Testis (tissue), 3 donors: Measurements from ENCODE around the gene LPAR1. TPM values are rescaled to one million over a fixed set of nuclear protein-coding genes. Genes with fewer than 3 reads are reported as not detected.
"Not testable (repeated sequence)": the region's sequence is repeated elsewhere in the genome, so short reads cannot be mapped to it uniquely, and the experiment has no call there.

Experiments used
- DNase-seq: peaks from one replicate; pipeline ENCODE4 v3.0.0-alpha.2; 2019
- H3K27ac ChIP-seq, 2 donors: fragments of 200-600 bp; sonication (generic); one replicate each; pipeline ENCODE4 v1.5.1; 2019
- H3K27me3 ChIP-seq: fragments of 200-600 bp; sonication (generic); one replicate; pipeline ENCODE4 v1.5.1; 2019
- H3K36me3 ChIP-seq: fragments of 200-600 bp; sonication (generic); one replicate; pipeline ENCODE4 v1.5.1; 2017; ENCODE audit warnings: low read depth; ENCODE audit errors: missing control alignments
- H3K4me1 ChIP-seq: fragments of 200-600 bp; sonication (generic); one replicate; pipeline ENCODE4 v1.5.1; 2019
- H3K4me3 ChIP-seq, 2 donors: fragments of 200-600 bp; sonication (generic); one replicate each; pipeline ENCODE4 v1.5.1; 2017 to 2019
- H3K9me3 ChIP-seq: fragments of 200-600 bp; sonication (generic); one replicate; pipeline ENCODE4 v1.5.1; 2017
- CTCF ChIP-seq, 3 experiments: fragments of 450-650 bp in 2 of 3; fragments of 200-600 bp in 1 of 3; sonication (generic) in 1 of 3; IDR thresholded peaks; one replicate each; pipeline ENCODE4 v1.5.1; 2016 to 2019; ENCODE audit warnings: antibody characterized with exemption in 3 of 3, mild to moderate bottlenecking in 2 of 3, moderate library complexity in 1 of 3
- POLR2A ChIP-seq: fragments of 450-650 bp; IDR thresholded peaks from one replicate; pipeline ENCODE4 v1.6.1; 2017; ENCODE audit warnings: antibody characterized with exemption, mild to moderate bottlenecking, moderate library complexity
- WGBS, 2 donors: methylation state at CpG; one replicate each; pipeline ENCODE4 v1.1.5; 2018; 5-methylcytosine and 5-hydroxymethylcytosine counted together
- intact Hi-C: fragments of 100-400 bp; cut with DNase I; formaldehyde crosslinking; loops from one replicate; pipeline ENCODE4 v1.15.1; 2023; ENCODE audit warnings: low total_unique reads
- polyA plus RNA-seq: library from polyadenylated mRNA; stranded (reverse); fragments of 350-450 nt; fragmentation: Illumina TruSeq; extraction: RNeasy Lipid Tissue Mini Kit (QIAGEN cat#74804); gene quantifications from one replicate; pipeline ENCODE4 v1.2.3, GENCODE V29; 2014; ENCODE audit warnings: low read depth, low replicate concordance; ENCODE audit not compliant: insufficient read depth
- total RNA-seq, 2 donors: library from RNA; depleted of rRNA; stranded (reverse); fragments of >200 nt; gene quantifications; one replicate each; pipeline ENCODE4 v1.2.3, GENCODE V29; 2016

Gene LPAR1
- total and polyA plus RNA-seq, 3 donors from 2014 or later = 13.1 to 23.9 (median 19.5) TPM

DNA sequence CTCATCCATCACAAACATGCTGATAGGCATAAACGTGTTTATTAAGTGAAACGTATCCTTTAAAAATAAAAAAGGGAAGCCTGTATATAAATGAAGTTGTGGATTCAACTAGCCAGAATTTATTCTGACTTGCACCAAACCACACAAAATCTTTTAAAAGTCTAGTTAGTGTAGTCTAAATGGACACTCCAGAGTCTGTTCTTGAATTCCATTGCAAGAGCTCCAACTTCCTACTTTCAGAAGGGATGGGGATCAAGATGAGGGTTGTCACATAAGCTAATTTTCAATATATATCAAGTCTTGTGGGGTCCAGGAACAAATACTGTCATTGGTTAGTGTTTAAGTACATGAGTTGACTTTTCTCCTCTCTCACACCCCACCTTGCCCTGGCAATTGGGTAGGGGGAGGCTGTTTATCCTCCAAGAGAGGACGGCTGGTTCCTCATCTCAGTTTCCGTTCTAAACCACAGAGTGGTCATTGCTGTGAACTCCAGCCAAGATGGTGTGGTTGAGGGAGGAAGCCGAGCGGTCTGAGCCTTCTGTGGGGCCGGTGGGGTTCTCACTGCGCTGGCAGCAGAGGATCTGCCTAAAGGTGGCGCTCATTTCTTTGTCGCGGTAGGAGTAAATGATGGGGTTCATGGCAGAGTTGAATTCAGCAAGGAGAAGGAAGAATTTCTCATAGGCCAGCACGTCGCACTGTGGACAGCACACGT is 163.2 kb downstream of the LPAR1 start:
- no peak overlapping the region for H3K27ac ChIP-seq
- H3K36me3 ChIP-seq = no peaks in the 10 kb centered on the region

DNA sequence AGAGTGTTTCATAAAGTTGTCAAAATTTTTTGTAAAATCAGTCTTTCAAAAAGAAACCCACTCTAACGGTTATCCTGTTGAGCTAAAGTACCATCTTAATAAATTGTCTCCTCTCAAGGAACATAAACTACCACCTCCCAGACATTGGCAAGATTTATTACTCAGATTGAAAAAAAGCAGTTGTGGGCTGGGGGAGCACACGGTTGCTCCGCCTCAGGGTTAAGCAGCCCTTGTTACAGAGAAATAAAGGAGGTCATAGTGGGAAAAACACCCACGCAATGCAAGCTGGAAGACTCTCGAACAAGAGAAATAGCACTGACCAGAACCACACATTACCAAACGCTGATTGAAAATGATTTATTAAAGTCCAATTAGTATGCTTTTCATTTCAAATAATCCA is 165.3 kb downstream of the LPAR1 start:
- Histone ChIP-seq H3K27me3 (no peaks in the 10 kb centered on the region), H3K4me1 (no peaks in the 10 kb centered on the region), H3K36me3 (no peaks in the 10 kb centered on the region), H3K27ac (no peak overlapping the region), H3K4me3 (no peak overlapping the region), H3K9me3 (no peaks in the 10 kb centered on the region)
- no peak for TF ChIP-seq POLR2A
- TF ChIP-seq CTCF (IDR thresholded peaks at IDR 0.05) = no peak
- intact Hi-C loops = no loop called here
- WGBS, 2 donors = 59 to 62% methylated on average over 6 of the region's 6 CpGs
- no peak for DNase-seq

More for the DNA sequence above, 163.2 kb downstream of the LPAR1 start:
- WGBS, 2 donors = 77 to 83% methylated on average over 14 of the region's 14 CpGs
- no peak overlapping the region for H3K4me3 ChIP-seq
- TF ChIP-seq POLR2A (no peak), CTCF (IDR thresholded peaks at IDR 0.05) (peak in 1 of 3 experiments; percentile 8)
- peaks cover under 1% of the 10 kb centered on the region for H3K4me1 ChIP-seq
- H3K9me3 ChIP-seq = no peaks in the 10 kb centered on the region
- intact Hi-C loops = no loop called here
- DNase-seq = peak; percentile 20
- H3K27me3 ChIP-seq = no peaks in the 10 kb centered on the region

GRCh38 chr9:110871736-110872135 is 166.5 kb downstream of the LPAR1 start:
- Histone ChIP-seq H3K9me3 (no peaks in the 10 kb centered on the region), H3K4me3 (no peak overlapping the region), H3K36me3 (no peaks in the 10 kb centered on the region), H3K27me3 (no peaks in the 10 kb centered on the region), H3K27ac (no peak overlapping the region), H3K4me1 (no peaks in the 10 kb centered on the region)
- TF ChIP-seq CTCF (IDR thresholded peaks at IDR 0.05) (no peak), POLR2A (no peak)
- intact Hi-C loops = no loop called here
- no peak for DNase-seq
- WGBS, 2 donors = 93 to 96% methylated on average over 1 of the region's 1 CpG

GRCh38 chr9:110869931-110870330 is 168.3 kb downstream of the LPAR1 start:
- intact Hi-C loops = no loop called here
- H3K9me3 ChIP-seq = no peaks in the 10 kb centered on the region
- no peak overlapping the region for H3K4me3 ChIP-seq
- no peaks in the 10 kb centered on the region for H3K36me3 ChIP-seq
- no peak for DNase-seq
- TF ChIP-seq POLR2A (no peak), CTCF (IDR thresholded peaks at IDR 0.05) (no peak)
- 89 to 94% methylated on average over 1 of the region's 1 CpG for WGBS, 2 donors
- H3K4me1 ChIP-seq = no peaks in the 10 kb centered on the region
- no peaks in the 10 kb centered on the region for H3K27me3 ChIP-seq
- no peak overlapping the region for H3K27ac ChIP-seq

DNA sequence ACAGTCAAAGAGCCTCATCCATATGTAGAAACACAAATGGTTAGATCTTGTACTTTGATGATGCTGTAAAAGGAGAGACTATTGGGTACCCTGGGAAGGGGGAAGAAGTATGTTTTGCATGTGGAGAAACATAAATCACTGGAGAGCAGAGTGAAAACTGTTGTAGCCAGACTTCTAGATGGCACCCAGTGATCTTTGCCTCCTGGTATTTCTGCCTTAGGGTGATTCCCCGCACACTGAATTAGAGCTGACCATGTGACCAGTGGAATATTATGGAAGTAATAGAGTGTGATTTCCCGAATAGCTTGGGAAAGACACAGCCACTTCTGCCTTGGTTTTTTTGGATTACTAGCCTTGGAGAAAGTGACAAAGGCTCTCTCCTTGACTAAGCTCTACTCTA is 174.3 kb downstream of the LPAR1 start:
- Histone ChIP-seq H3K27ac (no peak overlapping the region), H3K4me1 (no peaks in the 10 kb centered on the region), H3K36me3 (no peaks in the 10 kb centered on the region), H3K27me3 (no peaks in the 10 kb centered on the region), H3K9me3 (no peaks in the 10 kb centered on the region), H3K4me3 (no peak overlapping the region)
- intact Hi-C loops = no loop called here
- TF ChIP-seq CTCF (IDR thresholded peaks at IDR 0.05) (no peak), POLR2A (no peak)
- no peak for DNase-seq
- 61 to 93% methylated on average over 2 of the region's 2 CpGs for WGBS, 2 donors

GRCh38 chr9:110861370-110862110 is 176.7 kb downstream of the LPAR1 start:
- intact Hi-C loops, H3K27me3 ChIP-seq, H3K4me1 ChIP-seq, H3K27ac ChIP-seq, H3K36me3 ChIP-seq, H3K9me3 ChIP-seq, DNase-seq, H3K4me3 ChIP-seq: not testable (repeated sequence)
- 89 to 95% methylated on average over 4 of the region's 4 CpGs for WGBS, 2 donors
